ENCODE measurements around the gene NRARP.
"Not testable (repeated sequence)": the region's sequence is repeated elsewhere in the genome, so short reads cannot be mapped to it uniquely, and the experiment has no call there.

Gene NRARP

DNA sequence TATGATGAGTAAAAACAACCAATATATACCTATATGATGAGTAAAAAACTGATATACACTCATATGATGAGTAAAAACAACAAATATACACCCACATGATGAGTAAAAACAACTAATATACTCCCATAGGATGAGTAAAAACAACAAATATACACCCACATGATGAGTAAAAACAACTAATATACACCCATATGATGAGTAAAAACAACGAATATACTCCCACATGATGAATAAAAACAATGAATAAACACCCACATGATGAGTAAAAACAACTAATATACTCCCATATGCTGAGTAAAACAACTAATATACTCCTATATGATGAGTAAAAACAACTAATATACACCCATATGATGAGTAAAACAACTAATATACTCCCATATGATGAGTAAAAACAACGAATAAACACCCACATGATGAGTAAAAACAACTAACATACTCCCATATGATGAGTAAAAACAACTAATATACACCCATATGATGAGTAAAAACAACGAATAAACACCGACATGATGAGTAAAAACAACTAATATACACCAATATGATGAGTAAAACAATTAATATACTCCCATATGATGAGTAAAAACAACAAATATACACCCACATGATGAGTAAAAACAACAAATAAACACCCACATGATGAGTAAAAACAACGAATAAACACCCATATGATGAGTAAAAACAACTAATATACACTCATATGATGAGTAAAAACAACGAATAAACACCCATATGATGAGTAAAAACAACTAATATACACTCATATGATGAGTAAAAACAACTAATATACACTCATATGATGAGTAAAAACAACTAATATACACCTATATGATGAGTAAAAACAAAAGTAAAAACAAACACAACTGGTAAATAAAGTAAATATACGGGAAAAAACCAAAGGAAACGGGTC lies 25.8 kb upstream of the NRARP start:
- Mint-ChIP-seq H3K4me1 (peaks cover 19% of the 10 kb centered on the region), H3K27me3 (peaks cover 19% of the 10 kb centered on the region)
- H3K36me3 Mint-ChIP-seq, H3K27ac Mint-ChIP-seq, H3K4me3 Mint-ChIP-seq, H3K9me3 Mint-ChIP-seq, ATAC-seq: not testable (repeated sequence)

DNA sequence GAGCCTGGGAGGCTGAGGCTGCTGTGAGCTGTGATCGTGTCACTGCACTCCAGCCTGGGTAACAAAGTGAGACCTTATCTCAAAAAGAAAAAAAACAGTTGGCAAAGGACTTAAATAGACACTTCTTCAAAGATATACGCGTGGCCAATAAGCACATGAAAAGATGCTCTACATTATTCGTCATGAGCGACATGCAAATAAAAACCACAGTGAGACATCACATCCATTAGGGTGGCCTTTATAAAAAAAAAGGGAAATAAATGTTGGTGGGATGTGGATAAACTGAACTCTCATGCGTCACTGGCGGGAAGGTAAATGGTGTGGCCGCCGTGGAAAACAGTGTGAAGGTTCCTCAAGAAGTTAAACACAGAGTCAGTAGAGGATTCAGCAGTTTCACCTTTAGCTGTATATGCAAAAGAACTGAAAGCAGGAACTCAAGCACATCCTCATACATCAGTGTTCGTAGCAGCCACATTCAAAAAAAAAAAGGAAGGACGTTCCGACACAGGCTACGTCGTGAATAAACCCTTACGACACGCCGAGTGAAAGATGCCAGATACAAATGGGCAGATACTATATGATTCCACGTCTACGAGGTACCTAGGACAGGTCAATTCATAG lies 24.5 kb upstream of the NRARP start:
- peaks cover 19% of the 10 kb centered on the region for H3K4me1 Mint-ChIP-seq
- peaks cover 19% of the 10 kb centered on the region for H3K27me3 Mint-ChIP-seq
- no peaks in the 10 kb centered on the region for H3K36me3 Mint-ChIP-seq
- peak overlapping the region; percentile 73 for H3K27ac Mint-ChIP-seq
- peaks cover 9% of the 10 kb centered on the region for H3K9me3 Mint-ChIP-seq
- ATAC-seq: peak; percentile 98
- H3K4me3 Mint-ChIP-seq: peak overlapping the region; percentile 73

DNA sequence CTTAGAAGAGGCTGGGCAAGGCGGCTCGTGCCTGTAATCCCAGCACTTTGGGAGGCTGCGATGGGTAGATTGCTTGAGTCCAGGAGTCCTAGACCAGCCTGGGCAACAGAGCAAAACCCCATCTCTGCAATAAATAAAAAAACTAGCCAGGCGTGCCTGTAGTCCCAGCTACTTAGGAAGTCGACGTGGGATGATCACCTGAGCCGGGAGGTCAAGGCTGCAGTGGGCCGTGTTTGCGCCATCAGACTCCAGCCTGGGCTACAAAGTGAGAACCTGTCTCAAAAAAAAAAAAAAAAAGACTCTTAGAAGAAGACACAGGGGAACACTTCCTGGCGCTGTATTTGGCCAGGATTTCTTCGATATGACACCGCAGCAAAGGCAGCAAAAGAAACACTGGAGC lies 23.7 kb upstream of the NRARP start:
- peaks cover 19% of the 10 kb centered on the region for H3K27me3 Mint-ChIP-seq
- no peak overlapping the region for H3K27ac Mint-ChIP-seq
- H3K4me3 Mint-ChIP-seq: no peak overlapping the region
- peaks cover 9% of the 10 kb centered on the region for H3K9me3 Mint-ChIP-seq
- no peaks in the 10 kb centered on the region for H3K36me3 Mint-ChIP-seq
- ATAC-seq: no peak
- H3K4me1 Mint-ChIP-seq: peaks cover 20% of the 10 kb centered on the region

DNA sequence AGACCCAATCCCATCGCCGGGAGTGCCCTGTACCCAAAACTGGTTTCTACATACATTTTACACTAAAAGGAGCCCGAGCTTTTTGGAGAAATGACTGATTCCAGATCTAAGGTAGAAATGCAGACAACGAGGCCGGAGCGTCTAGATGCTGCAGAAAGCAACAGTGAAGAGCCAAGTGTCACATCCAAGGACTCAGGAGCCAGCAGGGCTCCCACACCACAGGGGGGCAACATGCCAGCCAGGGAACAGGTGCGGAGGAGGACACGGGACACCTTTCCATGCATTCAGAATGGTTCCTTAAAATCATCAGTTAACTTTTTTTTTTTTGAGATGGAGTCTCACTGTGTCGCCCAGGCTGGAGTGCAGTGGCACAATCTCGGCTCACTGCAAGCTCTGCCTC lies 23.1 kb upstream of the NRARP start:
- no peaks in the 10 kb centered on the region for H3K36me3 Mint-ChIP-seq
- no peak for ATAC-seq
- no peak overlapping the region for H3K27ac Mint-ChIP-seq
- no peak overlapping the region for H3K4me3 Mint-ChIP-seq
- H3K9me3 Mint-ChIP-seq: peaks cover 7% of the 10 kb centered on the region
- H3K27me3 Mint-ChIP-seq: peaks cover 19% of the 10 kb centered on the region
- H3K4me1 Mint-ChIP-seq: peaks cover 27% of the 10 kb centered on the region

DNA sequence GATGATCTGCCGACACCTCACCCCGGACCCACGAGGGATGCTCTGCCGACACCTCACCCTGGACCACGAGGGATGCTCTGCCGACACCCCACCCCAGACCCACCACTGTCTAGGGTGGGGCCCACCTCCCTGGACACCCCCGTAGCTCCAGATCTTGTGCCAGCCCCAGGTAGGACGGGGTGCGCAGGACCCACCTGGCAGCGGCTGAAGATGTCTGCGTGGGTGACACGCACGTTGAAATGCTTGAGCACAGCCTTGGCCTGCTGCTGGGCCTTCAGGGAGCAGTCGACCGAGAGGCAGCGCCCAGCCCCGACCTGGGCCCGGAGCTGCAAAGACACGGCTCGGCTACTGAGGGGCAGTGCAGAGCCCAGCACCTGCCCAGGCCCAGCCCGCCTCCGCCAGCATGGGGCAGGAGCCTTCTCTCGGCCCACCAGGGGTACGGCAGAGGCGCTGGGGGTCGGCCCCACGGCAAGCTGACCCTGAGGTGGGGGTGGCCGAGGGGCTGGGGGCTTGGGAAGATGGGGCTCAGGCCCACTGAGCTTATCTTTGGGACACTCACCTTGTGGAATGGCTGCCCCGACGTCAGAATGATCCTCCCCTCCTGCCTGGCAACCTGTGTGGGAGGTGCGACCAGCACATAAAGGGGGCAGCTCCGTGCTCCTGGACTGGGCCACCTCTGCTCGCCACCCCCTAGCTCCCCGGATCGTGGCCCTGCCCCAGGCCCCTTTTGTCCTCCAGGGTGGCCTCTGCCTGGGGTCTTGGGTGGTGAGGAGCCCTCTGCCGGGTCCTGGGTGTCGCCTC lies 21.7 kb upstream of the NRARP start:
- Mint-ChIP-seq H3K9me3 (peaks cover 5% of the 10 kb centered on the region), H3K36me3 (no peaks in the 10 kb centered on the region), H3K4me1 (peaks cover 33% of the 10 kb centered on the region), H3K27ac (no peak overlapping the region), H3K4me3 (no peak overlapping the region), H3K27me3 (peaks cover 19% of the 10 kb centered on the region)
- no peak for ATAC-seq

DNA sequence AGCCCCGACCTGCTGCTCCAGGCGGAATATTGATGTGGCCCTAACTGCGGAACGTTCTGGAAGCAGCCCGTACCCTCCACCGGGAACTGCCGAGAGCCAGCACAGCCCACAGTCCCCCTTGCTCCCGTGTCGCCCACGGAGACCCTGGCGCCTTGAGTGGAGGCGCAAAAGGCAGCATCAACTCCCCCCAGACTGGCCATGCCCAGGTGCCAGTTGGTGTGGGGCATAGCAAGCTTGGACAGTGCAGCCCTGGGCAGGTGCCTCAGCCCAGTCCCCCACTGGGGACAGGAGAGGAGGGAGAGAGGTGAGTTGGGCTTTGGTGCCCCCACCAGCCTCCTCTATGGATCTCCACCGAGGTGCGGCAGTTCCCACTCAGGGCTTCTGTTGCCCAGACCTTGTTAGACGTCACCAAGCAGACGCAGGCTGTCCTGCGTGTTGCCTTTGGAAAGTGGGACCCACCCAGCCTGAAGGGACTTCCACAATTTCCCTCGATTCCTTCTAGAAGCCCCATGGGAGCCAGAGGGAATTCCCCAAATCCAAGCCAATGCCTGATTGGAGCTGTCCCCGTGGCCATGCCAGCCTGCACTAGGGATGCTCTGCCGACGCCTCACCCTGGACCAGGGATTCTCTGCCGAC lies 19.8 kb upstream of the NRARP start:
- Mint-ChIP-seq H3K27ac (peak overlapping the region; percentile 40), H3K27me3 (peaks cover 9% of the 10 kb centered on the region), H3K4me1 (peaks cover 27% of the 10 kb centered on the region), H3K4me3 (no peak overlapping the region), H3K36me3 (no peaks in the 10 kb centered on the region), H3K9me3 (peaks cover 2% of the 10 kb centered on the region)
- ATAC-seq: no peak

DNA sequence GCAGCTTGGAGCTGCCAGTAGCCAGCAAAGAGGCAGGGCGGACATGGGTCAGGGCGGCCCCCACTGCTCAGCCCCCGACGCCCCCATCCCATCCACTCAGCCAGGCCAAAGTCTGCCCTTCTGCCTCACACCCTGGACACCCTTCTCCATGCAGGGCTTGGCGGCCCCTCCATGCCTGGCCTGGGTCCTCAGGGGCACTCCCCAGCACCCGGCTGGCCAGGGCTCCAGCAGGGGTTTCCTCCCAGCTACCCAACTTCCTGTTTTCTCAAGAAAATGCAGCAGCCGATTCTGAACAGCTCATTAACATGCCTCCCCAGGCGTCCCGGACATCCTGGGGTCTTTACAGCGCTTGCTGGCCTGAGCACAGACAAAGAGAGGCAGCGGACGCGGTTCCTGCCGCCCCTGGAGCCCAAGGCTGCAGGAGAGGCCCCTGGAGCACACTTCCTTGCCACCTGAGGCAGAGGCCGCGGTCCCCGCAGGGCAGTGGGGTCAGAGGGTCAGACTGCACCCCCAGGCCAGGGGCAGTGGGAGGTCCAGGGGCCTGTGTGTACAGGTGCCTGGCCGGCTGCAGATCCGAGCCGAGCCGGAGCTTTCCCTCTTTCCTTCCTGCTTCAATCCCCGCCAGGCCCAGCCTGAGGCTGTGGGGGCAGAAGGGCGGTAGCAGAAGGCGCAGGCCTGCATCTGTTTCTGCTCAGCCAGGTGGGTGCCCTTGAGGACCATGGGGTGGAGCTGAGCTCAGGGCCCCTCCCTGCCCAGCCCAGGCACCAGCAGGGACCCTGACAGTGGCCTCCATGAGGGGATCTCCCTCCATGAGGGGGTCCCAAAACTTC lies 18.7 kb upstream of the NRARP start:
- Mint-ChIP-seq H3K9me3 (no peaks in the 10 kb centered on the region), H3K27ac (peak overlapping the region; percentile 79), H3K27me3 (peaks cover 10% of the 10 kb centered on the region), H3K36me3 (no peaks in the 10 kb centered on the region), H3K4me1 (peaks cover 16% of the 10 kb centered on the region), H3K4me3 (peak overlapping the region; percentile 61)
- peak; percentile 78 for ATAC-seq

DNA sequence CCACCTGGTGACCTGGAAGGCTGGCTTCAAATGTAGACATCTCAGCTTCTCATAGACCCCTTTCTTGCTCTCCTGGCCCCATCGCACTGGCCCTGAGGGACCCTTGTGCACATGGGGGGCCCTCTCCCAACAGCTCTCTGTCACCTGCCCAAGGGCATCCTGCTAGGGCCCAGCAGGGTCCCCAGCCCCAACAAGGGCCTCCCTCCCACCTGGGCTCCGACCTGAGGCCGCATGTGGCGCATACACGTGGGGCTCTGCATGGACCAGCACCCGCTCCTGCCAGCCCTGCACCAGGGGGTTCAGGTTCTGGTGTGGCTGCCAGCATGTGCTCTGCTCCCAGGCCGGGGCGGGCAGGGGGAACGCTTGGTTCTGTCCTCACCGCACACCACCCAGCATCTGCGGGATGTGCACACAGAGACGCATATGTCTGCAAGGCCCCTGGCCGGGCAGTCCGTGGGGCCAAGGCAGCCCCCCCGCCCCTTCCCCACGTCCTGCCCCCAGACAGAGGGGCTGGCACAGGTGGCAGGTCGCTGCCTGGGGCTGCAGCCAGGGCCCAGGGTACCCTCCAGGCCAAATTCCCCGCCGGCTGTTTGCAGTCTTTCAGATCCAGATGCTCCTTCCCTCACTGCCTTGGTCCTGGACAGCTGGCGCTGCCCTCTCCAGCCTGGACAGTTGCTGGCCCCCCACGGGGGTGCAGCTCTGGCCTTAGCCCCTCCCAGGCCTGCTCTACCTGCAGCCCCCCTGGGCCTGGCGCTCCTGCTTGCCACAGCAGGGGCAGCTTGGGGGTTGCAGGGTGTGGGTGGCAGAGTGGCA lies 17.9 kb upstream of the NRARP start:
- Mint-ChIP-seq H3K9me3 (no peaks in the 10 kb centered on the region), H3K27ac (peak overlapping the region; percentile 79), H3K4me3 (no peak overlapping the region), H3K27me3 (peaks cover 10% of the 10 kb centered on the region), H3K36me3 (no peaks in the 10 kb centered on the region), H3K4me1 (peaks cover 14% of the 10 kb centered on the region)
- ATAC-seq: no peak

DNA sequence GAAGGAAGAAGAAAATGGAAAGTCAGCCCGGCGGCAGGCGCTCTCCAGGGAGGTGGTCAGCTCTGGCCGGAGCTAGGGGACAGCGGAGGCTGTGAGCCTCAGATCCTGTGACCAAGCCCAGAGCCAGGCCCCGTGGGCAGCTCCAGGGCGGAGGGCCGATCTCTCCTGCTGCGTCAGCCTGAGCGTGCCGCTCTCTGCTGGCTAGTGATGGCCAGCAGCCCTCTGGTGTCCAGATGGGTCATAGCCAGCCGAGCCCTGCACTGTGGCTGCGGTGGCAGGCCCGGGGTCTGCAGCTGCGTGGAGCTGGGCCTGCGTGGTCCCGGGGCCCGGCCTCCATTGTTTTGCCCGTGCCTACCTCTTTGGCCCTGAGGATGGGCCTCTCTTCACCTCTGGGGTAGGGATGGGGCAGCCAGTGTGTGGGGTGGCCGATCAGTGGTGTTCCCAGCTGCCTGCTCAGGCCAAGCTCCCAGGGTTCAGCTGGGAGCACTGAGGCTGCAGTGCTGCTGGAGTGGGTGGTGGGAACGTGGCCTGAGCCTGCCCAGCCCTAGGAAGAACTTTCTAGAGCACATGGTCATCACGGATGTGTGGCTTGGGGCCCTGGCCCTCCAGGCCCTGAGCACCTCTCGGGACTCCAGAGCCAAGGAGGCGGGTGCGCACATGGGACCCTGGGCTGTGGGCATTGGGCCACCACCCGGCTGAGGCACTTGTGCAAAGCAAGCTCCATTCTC lies 17.1 kb upstream of the NRARP start:
- H3K27ac Mint-ChIP-seq: no peak overlapping the region

DNA sequence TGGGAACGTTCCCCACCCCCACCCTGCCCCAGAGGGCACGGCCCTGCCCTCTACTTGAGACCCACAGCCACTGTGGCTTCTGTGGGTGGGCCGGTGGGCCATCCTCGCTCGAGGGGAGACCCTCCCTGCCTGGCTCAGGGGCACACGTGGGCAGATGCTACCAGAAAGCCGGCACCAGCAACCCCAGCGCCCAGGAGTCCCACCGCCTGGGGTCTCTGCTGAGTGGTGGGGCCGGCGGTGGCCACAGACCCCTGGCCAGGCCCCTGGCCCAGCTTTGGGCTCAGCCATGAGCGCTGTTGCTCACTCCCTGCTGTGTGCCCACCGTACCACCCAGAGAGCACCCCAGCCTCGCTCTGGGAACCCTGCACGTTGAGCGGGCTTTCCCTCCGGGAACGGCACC lies 16.5 kb upstream of the NRARP start:
- Mint-ChIP-seq H3K4me1 (peaks cover 14% of the 10 kb centered on the region), H3K27ac (no peak overlapping the region), H3K4me3 (no peak overlapping the region), H3K27me3 (peaks cover 18% of the 10 kb centered on the region), H3K9me3 (no peaks in the 10 kb centered on the region), H3K36me3 (no peaks in the 10 kb centered on the region)
- ATAC-seq: no peak

More for the DNA sequence above, 17.1 kb upstream of the NRARP start:
- ATAC-seq: no peak
- Mint-ChIP-seq H3K36me3 (no peaks in the 10 kb centered on the region), H3K4me1 (peaks cover 14% of the 10 kb centered on the region), H3K9me3 (no peaks in the 10 kb centered on the region), H3K4me3 (no peak overlapping the region), H3K27me3 (peaks cover 14% of the 10 kb centered on the region)

DNA sequence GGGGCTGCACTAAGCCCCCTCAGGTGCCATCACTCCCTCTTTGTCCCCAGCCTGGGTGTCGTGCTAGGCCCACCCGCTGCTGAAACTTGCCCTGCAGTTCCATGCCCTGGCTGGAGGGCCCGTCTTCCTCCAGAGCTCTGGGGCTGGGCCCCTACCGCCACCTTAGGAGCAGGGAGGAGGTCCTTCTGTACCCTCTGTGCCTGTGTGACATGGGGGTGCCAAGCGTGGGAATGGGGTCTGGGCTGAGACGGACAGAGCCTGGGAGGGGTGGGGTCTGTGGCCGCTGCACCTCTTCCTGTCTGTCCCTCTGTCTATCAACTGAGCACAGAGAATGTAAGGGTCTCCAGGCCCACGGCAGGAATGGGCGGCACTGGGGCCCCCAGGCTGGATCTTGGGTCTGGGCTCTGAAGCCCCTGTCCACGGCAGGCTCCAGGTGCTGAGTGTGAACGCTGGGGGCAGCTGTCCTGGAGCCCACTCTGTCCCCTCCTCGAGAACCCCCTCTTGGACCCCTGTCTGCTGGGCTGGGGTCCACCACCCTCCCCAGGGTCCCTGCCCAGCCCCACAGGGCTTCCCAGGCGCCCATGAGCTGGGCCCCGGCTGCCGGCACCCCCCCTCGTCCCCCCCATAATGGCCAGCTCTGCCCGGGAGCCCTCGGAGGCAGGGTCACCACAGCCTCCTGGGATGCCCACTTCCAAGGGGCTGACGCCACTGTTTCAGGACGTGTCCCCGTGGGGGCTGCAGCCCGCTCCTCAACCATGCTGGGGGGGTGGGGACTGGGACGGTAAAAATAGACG lies 15.8 kb upstream of the NRARP start:
- no peak for ATAC-seq
- peaks cover 18% of the 10 kb centered on the region for H3K27me3 Mint-ChIP-seq
- peaks cover 14% of the 10 kb centered on the region for H3K4me1 Mint-ChIP-seq
- H3K36me3 Mint-ChIP-seq: no peaks in the 10 kb centered on the region
- H3K9me3 Mint-ChIP-seq: no peaks in the 10 kb centered on the region
- H3K27ac Mint-ChIP-seq: no peak overlapping the region
- no peak overlapping the region for H3K4me3 Mint-ChIP-seq

DNA sequence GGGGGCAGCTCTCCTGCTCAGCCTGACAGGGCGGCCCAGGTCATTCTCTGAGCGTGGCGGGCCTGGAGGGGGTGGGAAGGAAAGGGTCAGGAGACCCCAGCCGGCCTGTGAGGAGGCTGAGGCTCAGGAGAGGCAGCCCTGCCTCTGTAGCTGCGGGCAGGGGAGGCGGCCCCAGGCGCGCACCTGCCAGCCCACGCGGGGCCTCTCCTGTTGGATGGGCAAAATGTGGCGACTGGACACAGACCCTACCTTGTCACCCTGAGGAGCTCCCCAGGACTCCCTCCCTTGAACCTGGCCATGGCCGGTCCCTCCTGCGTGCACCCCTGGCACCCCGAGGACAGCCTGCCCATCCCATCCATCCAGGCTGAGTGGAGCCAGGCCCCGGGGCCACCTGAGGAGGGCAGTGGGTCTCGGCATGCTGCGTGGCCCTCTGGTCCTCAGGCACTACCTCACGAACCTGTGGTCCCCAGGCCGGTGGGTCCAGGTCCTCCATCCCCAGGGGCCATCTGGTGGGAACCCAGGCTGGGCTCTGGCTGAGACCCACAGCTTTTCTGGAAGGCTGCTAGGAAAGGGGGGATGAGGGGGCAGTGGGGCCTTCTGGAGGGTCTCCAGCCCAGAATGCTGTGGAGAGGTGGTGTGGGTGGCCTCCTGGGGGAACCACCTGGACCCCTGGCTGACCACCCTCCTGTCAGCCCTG lies 15.1 kb upstream of the NRARP start:
- peaks cover 18% of the 10 kb centered on the region for H3K27me3 Mint-ChIP-seq
- no peaks in the 10 kb centered on the region for H3K9me3 Mint-ChIP-seq
- peaks cover 14% of the 10 kb centered on the region for H3K4me1 Mint-ChIP-seq
- no peak for ATAC-seq
- peak overlapping the region; percentile 30 for H3K27ac Mint-ChIP-seq
- H3K36me3 Mint-ChIP-seq: no peaks in the 10 kb centered on the region
- H3K4me3 Mint-ChIP-seq: no peak overlapping the region

Data from stimulated activated memory B cell treated with anti-CD40 and anti-IgM and Interleukin-4, amounts not matched to agents 10 μg/mL and 1 μg/mL and 100 μg/mL, for 72 hours (primary cell).